ENCODE measurements around the gene LIN28B. TPM values are rescaled to one million over a fixed set of nuclear protein-coding genes. Genes with fewer than 3 reads are reported as not detected.

Gene LIN28B
- total RNA-seq = not detected in 2 replicates

GRCh38 chr6:104956731-104957294, at the start of gene LIN28B:
Gene LIN28B, plus strand, starts transcription at chr6:104957107. Its CDS starts 144 bp downstream, at chr6:104957251.

Other genes with a start within 250 kb of the LIN28B start
- gene HACE1, start 97.2 kb upstream of the LIN28B start, total RNA-seq = 12.0 and 15.0 TPM in 2 replicates
- gene POPDC3, start 222.9 kb downstream of the LIN28B start, total RNA-seq = 0.19 and 0.90 TPM in 2 replicates

Data from endothelial cell of coronary artery (primary cell).